ENCODE results near the gene LINGO4.
"Not testable (repeated sequence)": the region's sequence is repeated elsewhere in the genome, so short reads cannot be mapped to it uniquely, and the experiment has no call there.

LINGO4 gene

DNA sequence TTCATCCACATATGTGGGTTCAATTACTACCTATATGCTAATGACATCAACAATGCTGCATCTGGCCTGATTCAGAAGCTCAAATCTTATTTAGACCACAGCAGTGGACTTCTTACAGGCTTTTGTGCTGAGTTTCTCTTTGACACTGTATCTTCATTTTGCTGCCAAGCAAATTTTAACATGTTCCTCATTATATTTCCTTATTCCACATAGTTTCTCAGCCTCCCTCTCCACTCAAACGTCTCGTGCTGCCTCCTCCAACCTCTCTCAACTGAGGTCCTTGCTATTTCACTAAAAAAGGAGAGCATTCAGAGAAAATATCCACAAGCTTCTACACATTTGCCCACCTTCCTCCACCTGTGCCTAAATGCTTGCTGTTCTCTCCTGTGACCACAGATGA, 21.4 kb downstream of the LINGO4 start:
- Histone ChIP-seq H3K4me3 (ENCODE audit: low read depth, low read length) (no peak overlapping the region), H3K27me3 (replicated peaks) (peaks cover 3% of the 10 kb centered on the region), H3K27ac (no peak overlapping the region), H3K36me3 (replicated peaks) (no peaks in the 10 kb centered on the region)
- TF ChIP-seq, protein P1, sequence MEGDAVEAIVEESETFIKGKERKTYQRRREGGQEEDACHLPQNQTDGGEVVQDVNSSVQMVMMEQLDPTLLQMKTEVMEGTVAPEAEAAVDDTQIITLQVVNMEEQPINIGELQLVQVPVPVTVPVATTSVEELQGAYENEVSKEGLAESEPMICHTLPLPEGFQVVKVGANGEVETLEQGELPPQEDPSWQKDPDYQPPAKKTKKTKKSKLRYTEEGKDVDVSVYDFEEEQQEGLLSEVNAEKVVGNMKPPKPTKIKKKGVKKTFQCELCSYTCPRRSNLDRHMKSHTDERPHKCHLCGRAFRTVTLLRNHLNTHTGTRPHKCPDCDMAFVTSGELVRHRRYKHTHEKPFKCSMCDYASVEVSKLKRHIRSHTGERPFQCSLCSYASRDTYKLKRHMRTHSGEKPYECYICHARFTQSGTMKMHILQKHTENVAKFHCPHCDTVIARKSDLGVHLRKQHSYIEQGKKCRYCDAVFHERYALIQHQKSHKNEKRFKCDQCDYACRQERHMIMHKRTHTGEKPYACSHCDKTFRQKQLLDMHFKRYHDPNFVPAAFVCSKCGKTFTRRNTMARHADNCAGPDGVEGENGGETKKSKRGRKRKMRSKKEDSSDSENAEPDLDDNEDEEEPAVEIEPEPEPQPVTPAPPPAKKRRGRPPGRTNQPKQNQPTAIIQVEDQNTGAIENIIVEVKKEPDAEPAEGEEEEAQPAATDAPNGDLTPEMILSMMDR (IDR thresholded peaks at IDR 0.05; ENCODE audit: low read depth, low read length, missing control alignments) = no peak
- in situ Hi-C loops (cut with HindIII; ENCODE audit: low pct_ligation_motif_present, low sequenced_read_pairs) = no loop called here
- no peak for DNase-seq

DNA sequence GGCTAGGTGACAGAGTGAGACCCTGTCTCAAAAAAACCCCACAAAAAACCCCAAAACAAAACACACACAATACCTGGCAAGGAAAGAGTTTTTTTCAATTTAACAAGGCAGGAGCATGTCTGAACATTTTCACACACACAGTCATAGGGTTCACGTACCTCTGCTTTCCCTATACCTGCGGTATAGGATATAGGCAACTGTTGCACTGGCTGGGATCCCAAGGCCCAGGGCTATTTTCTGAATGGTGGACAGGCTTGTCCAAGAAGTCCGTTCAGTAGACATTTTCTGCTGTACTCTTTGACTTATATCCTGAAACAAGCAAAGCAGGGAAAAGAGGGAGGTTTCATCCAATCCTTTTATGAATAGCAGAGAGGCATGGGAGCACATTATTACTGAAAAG, 22.5 kb downstream of the LINGO4 start:
- peaks cover 3% of the 10 kb centered on the region for H3K27me3 ChIP-seq (replicated peaks)
- no peak overlapping the region for H3K27ac ChIP-seq
- in situ Hi-C loops (cut with HindIII; ENCODE audit: low pct_ligation_motif_present, low sequenced_read_pairs) = no loop called here
- TF ChIP-seq, protein P1 (IDR thresholded peaks at IDR 0.05; ENCODE audit: low read depth, low read length, missing control alignments) = no peak
- no peaks in the 10 kb centered on the region for H3K36me3 ChIP-seq (replicated peaks)
- H3K4me3 ChIP-seq (ENCODE audit: low read depth, low read length) = no peak overlapping the region
- DNase-seq = no peak

DNA sequence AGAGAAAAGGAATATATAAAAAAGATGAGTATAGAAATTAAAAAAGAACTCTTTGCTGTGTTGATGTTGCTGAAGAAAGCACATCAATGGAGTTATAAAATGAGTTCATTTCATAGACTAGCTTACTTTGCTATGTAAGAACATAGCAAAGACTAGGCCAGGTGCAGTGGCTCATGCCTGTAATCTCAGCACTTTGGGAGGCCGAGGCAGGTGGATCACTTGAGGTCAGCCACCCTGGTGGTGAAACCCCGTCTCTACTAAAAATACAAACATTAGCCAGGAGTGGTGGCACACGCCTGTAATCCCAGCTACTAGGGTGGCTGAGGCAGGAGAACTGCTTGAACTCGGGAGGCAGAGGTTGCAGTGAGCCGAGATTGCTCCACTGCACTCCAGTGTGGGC, 23.2 kb downstream of the LINGO4 start:
- in situ Hi-C loops (cut with HindIII; ENCODE audit: low pct_ligation_motif_present, low sequenced_read_pairs) = not testable (repeated sequence)

DNA sequence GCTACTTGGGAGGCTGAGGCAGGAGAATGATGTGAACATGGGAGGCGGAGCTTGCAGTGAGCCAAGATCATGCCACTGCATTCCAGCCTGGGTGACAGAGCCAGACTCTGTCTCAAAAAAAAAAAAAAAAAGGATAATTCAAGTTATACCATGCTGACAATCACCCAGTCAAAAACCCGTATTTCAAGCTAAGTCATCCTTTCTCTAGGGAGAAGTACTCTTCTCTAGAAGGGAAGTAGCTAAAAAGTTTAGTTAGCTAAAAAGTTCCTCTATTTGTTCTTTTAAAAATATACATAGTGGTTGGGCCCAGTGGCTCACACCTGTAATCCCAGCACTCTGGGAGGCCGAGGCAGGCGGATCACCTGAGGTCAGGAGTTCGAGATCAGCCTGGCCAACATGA, 24.5 kb downstream of the LINGO4 start:
- H3K27ac ChIP-seq; H3K4me3 ChIP-seq (ENCODE audit: low read depth, low read length); in situ Hi-C loops (cut with HindIII; ENCODE audit: low pct_ligation_motif_present, low sequenced_read_pairs); DNase-seq; H3K36me3 ChIP-seq (replicated peaks); H3K27me3 ChIP-seq (replicated peaks): not testable (repeated sequence)

More for the DNA sequence above, 23.2 kb downstream of the LINGO4 start:
- H3K27me3 ChIP-seq (replicated peaks); DNase-seq; H3K36me3 ChIP-seq (replicated peaks); H3K27ac ChIP-seq; H3K4me3 ChIP-seq (ENCODE audit: low read depth, low read length): not testable (repeated sequence)

DNA sequence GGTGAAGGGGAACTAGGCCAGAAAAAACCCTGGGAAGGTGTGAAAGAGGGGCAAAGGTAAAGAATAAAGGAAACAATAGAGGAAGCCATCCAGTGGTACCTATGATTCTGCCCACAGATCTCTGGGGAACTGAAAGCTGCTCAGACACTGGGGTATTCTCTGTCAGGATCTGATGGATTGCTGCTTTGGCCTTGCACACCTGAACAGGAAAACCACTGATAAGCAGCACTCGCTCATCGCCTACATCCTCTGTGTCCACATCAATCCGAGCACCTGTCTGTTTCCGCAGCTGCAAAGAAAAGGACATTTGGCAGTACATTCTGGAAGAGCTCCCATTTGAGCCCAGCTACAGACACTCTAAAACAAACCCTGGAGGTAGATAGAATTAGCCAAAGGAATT, 25.4 kb downstream of the LINGO4 start:
- in situ Hi-C loops (cut with HindIII; ENCODE audit: low pct_ligation_motif_present, low sequenced_read_pairs) = no loop called here
- DNase-seq = no peak
- no peaks in the 10 kb centered on the region for H3K36me3 ChIP-seq (replicated peaks)

DNA sequence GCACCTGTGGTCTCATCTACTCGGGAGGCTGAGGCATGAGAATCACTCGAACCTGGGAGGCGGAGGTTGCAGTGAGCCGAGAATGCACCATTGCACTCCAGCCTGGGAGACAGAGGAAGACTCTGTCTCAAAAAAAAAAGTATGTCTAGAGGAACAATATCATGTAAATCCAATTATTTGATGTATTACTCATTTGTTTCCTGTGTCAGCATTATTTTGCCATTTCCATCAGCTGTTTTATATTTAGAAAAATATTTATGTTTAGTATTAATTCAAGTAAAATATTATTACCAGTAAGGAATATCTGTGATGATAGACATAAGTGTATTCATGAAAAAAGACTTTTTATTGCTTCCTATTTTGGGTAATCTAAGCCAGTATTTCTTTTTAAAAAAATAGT, 27.9 kb downstream of the LINGO4 start:
- H3K4me3 ChIP-seq (ENCODE audit: low read depth, low read length) = no peak overlapping the region
- TF ChIP-seq, protein P1 (IDR thresholded peaks at IDR 0.05; ENCODE audit: low read depth, low read length, missing control alignments) = no peak
- H3K36me3 ChIP-seq (replicated peaks) = no peaks in the 10 kb centered on the region
- no peak for DNase-seq
- no peaks in the 10 kb centered on the region for H3K27me3 ChIP-seq (replicated peaks)
- in situ Hi-C loops (cut with HindIII; ENCODE audit: low pct_ligation_motif_present, low sequenced_read_pairs) = no loop called here
- no peak overlapping the region for H3K27ac ChIP-seq

More for the DNA sequence above, 25.4 kb downstream of the LINGO4 start:
- no peak overlapping the region for H3K27ac ChIP-seq
- peaks cover 3% of the 10 kb centered on the region for H3K27me3 ChIP-seq (replicated peaks)
- no peak overlapping the region for H3K4me3 ChIP-seq (ENCODE audit: low read depth, low read length)
- TF ChIP-seq, protein P1 (IDR thresholded peaks at IDR 0.05; ENCODE audit: low read depth, low read length, missing control alignments) = no peak

- TF ChIP-seq, protein P1 (IDR thresholded peaks at IDR 0.05; ENCODE audit: low read depth, low read length, missing control alignments) = no peak
- no peaks in the 10 kb centered on the region for H3K36me3 ChIP-seq (replicated peaks)
Measured at GRCh38 chr1:151776665-151777062, 28.6 kb downstream of the LINGO4 start.

More at GRCh38 chr1:151776665-151777062, 28.6 kb downstream of the LINGO4 start:
- no peak overlapping the region for H3K27ac ChIP-seq
- in situ Hi-C loops (cut with HindIII; ENCODE audit: low pct_ligation_motif_present, low sequenced_read_pairs) = no loop called here
- H3K27me3 ChIP-seq (replicated peaks) = no peaks in the 10 kb centered on the region
- H3K4me3 ChIP-seq (ENCODE audit: low read depth, low read length) = no peak overlapping the region
- no peak for DNase-seq

Measured in brain microvascular endothelial cell (primary cell).